B cell (primary cell): ENCODE data around the gene MNX1.

Experiments
- EZH2 ChIP-seq: IDR thresholded peaks from 2 replicates; pipeline ENCODE4 v1.6.1; 2012; ENCODE audit warnings: borderline replicate concordance, low read depth, mild to moderate bottlenecking, moderate library complexity, low read length; ENCODE audit not compliant: insufficient read depth, poor library complexity, severe bottlenecking
- TF ChIP-seq, protein P1 (sequence below): fragments of 200-600 bp; IDR thresholded peaks from one replicate; pipeline ENCODE4 v1.8.0; 2022; ENCODE audit warnings: antibody characterized with exemption, mild to moderate bottlenecking

DNA sequence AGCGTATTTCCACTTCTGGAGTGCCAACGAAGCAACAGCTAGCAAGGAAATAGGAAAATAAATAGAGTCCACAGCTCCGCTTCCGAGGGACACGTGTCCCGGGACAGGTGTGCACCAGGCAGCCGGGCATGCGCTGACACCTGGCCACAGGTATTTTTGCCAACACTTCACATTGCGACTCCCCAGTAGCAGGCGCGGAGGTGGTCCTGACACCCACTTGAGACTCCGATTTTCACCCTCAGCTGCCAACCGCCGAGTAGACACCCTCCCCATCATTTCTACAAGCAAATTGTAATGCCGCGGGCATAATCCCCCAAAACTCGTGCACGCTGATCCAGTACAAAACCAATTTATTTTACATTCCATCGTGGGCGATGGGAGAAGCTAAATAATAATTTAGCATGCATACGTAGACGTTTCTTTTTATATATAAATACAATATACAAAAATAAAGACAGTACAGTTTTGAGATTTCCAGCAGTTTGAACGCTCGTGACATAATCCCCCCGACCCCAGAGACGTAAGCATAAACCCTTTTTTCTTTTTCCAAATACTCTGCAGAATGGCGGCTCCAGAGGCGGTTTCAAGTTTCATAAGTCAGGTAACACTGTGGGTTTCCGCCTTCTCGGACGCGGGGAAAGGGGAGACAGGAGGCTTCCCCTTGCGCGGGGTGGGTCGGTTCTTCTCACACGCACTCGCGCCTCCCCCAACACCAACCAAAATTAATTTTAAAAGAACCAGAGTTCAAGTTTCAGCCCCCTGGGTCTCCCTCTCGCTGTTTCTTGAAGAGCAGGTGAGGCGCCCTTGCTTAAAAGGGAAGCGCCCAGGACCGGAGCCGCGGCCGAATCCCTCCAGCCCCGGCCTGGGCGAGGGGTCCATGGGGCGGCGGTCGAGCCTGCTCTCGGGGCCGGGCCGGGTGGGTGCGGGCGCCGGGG, 5.7 kb downstream of the MNX1 start:
- TF ChIP-seq, protein P1, sequence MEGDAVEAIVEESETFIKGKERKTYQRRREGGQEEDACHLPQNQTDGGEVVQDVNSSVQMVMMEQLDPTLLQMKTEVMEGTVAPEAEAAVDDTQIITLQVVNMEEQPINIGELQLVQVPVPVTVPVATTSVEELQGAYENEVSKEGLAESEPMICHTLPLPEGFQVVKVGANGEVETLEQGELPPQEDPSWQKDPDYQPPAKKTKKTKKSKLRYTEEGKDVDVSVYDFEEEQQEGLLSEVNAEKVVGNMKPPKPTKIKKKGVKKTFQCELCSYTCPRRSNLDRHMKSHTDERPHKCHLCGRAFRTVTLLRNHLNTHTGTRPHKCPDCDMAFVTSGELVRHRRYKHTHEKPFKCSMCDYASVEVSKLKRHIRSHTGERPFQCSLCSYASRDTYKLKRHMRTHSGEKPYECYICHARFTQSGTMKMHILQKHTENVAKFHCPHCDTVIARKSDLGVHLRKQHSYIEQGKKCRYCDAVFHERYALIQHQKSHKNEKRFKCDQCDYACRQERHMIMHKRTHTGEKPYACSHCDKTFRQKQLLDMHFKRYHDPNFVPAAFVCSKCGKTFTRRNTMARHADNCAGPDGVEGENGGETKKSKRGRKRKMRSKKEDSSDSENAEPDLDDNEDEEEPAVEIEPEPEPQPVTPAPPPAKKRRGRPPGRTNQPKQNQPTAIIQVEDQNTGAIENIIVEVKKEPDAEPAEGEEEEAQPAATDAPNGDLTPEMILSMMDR, result no peak
- TF ChIP-seq EZH2, result no peak
